H1 (cell line): ENCODE measurements around the gene AADAC. TPM values are rescaled to one million over a fixed set of nuclear protein-coding genes. Genes with fewer than 3 reads are reported as not detected.

ENCODE experiments used
- ATF2 ChIP-seq: IDR thresholded peaks from 2 replicates; pipeline ENCODE4 v1.6.1; 2012; ENCODE audit warnings: low read length, inconsistent platforms
- CBX5 ChIP-seq: fragments of 300-800, 300-1000 bp; sonication (generic); IDR thresholded peaks from 2 replicates; pipeline ENCODE4 v1.7.1; 2016; ENCODE audit warnings: antibody characterized with exemption, low read length, low read depth
- FOSL1 ChIP-seq: IDR thresholded peaks from 2 replicates; pipeline ENCODE4 v1.6.1; 2011; ENCODE audit warnings: mild to moderate bottlenecking, low read depth, low read length, moderate library complexity; ENCODE audit not compliant: insufficient read depth
- GABPA ChIP-seq: IDR thresholded peaks from 2 replicates; pipeline ENCODE4 v1.6.1; 2011; ENCODE audit warnings: mild to moderate bottlenecking, low read length, moderate library complexity, borderline replicate concordance; ENCODE audit not compliant: insufficient read depth
- JUN ChIP-seq: IDR thresholded peaks from 2 replicates; pipeline ENCODE4 v1.6.1; 2011; ENCODE audit warnings: low read depth, mild to moderate bottlenecking, improper control_type of control experiment, low read length
- JUND ChIP-seq: IDR thresholded peaks from 2 replicates; pipeline ENCODE4 v1.6.1; 2011; ENCODE audit warnings: mild to moderate bottlenecking, improper control_type of control experiment, low read length
- NANOG ChIP-seq: IDR thresholded peaks from 2 replicates; pipeline ENCODE4 v1.6.1; 2011; ENCODE audit warnings: low read length, low read depth, mild to moderate bottlenecking, inconsistent platforms; ENCODE audit not compliant: insufficient read depth, poor library complexity, severe bottlenecking
- POLR2AphosphoS5 ChIP-seq: IDR thresholded peaks from 2 replicates; pipeline ENCODE4 v1.6.1; 2011; ENCODE audit warnings: low read depth, low read length
- RBBP5 ChIP-seq: IDR thresholded peaks from 2 replicates; pipeline ENCODE4 v1.7.1; 2012; ENCODE audit warnings: low read depth, mild to moderate bottlenecking, inconsistent platforms, low read length, moderate library complexity, borderline replicate concordance
- SAP30 ChIP-seq: fragments of 300-600 bp; sonication (generic); IDR thresholded peaks from 2 replicates; pipeline ENCODE4 v1.7.1; 2012; ENCODE audit warnings: low read length, moderate library complexity, mild to moderate bottlenecking, inconsistent platforms; ENCODE audit not compliant: insufficient read depth, insufficient replicate concordance
- TCF12 ChIP-seq: IDR thresholded peaks from 2 replicates; pipeline ENCODE4 v1.6.1; 2011; ENCODE audit warnings: low read depth, mild to moderate bottlenecking, low read length
- ZNF274 ChIP-seq: IDR thresholded peaks from 2 replicates; pipeline ENCODE4 v1.7.0; 2012; ENCODE audit warnings: low read length, borderline replicate concordance; ENCODE audit errors: extremely low read depth
- polyA plus RNA-seq, 7 experiments: library from polyadenylated mRNA; depleted of rRNA in 3 of 7; stranded (reverse) in 5 of 7; unstranded in 2 of 7; fragments of >200 nt in 5 of 7; fragments of 200-250 nt in 2 of 7; gene quantifications; 1 replicate in 5 of 7; 2 replicates in 1 of 7; 4 replicates in 1 of 7; pipeline versions ENCODE4 v1.2.1 to v1.2.3, GENCODE V29; 2011 to 2013; ENCODE audit warnings: missing spikeins in 2 of 7, mixed read lengths in 2 of 7
- total RNA-seq: library from RNA; stranded (reverse); fragmentation: NEBNext Ultra II Directional; extraction: Animal tissue kit (Norgen Biotek cat#: 25700); gene quantifications from 2 replicates; pipeline ENCODE4 v1.2.1, GENCODE V29; 2021
- TF ChIP-seq, protein P1 (sequence below), 3 experiments: IDR thresholded peaks; 1 replicate in 2 of 3; 2 replicates in 1 of 3; pipeline versions ENCODE4 v1.5.1 to v1.6.1; 2011; ENCODE audit warnings: low read length in 3 of 3, mild to moderate bottlenecking in 3 of 3, inconsistent platforms in 2 of 3, low read depth in 1 of 3, moderate library complexity in 1 of 3; ENCODE audit not compliant: insufficient read depth in 1 of 3; ENCODE audit errors: control extremely low read depth in 1 of 3
- TF ChIP-seq, protein P2 (sequence below): IDR thresholded peaks from 2 replicates; pipeline ENCODE4 v1.6.1; 2011; ENCODE audit warnings: low read length, improper control_type of control experiment

The AADAC gene
- total and polyA plus RNA-seq, 2 of the 8 experiments (the other 6 are each of a cell fraction or from before 2014, with no cell fraction given): not detected

DNA sequence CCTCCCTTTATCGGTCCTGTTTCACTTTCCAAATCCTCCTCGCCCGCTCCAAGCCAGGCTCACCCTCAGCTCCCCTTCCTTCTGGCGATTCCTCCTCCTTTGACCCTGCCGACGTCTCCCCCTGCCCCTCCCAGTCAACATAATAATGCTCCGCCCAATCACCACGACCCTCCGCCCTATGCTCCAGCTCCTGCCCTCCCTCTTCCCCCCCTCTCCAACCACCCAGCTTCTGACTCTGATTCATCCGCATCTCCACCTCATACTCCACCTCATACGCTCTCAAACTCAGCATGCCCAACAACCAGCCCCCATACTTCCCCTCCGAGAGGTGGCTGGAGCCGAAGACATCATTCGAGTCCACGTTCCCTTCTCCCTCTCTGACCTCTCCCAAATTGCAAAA, 7.1 kb upstream of the AADAC start (continued):
- TF ChIP-seq JUND (no peak), POLR2AphosphoS5 (no peak), GABPA (no peak), FOSL1 (no peak), JUN (no peak), ATF2 (no peak), SAP30 (no peak), CBX5 (no peak), RBBP5 (no peak), NANOG (no peak), TCF12 (no peak), ZNF274 (no peak)
- TF ChIP-seq, protein P1, sequence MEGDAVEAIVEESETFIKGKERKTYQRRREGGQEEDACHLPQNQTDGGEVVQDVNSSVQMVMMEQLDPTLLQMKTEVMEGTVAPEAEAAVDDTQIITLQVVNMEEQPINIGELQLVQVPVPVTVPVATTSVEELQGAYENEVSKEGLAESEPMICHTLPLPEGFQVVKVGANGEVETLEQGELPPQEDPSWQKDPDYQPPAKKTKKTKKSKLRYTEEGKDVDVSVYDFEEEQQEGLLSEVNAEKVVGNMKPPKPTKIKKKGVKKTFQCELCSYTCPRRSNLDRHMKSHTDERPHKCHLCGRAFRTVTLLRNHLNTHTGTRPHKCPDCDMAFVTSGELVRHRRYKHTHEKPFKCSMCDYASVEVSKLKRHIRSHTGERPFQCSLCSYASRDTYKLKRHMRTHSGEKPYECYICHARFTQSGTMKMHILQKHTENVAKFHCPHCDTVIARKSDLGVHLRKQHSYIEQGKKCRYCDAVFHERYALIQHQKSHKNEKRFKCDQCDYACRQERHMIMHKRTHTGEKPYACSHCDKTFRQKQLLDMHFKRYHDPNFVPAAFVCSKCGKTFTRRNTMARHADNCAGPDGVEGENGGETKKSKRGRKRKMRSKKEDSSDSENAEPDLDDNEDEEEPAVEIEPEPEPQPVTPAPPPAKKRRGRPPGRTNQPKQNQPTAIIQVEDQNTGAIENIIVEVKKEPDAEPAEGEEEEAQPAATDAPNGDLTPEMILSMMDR (IDR thresholded peaks at IDR 0.05; ENCODE audit: control extremely low read depth in 1 of 3, insufficient read depth in 1 of 3, low read depth in 1 of 3, low read length in 3 of 3): no peak
- TF ChIP-seq, protein P2, sequence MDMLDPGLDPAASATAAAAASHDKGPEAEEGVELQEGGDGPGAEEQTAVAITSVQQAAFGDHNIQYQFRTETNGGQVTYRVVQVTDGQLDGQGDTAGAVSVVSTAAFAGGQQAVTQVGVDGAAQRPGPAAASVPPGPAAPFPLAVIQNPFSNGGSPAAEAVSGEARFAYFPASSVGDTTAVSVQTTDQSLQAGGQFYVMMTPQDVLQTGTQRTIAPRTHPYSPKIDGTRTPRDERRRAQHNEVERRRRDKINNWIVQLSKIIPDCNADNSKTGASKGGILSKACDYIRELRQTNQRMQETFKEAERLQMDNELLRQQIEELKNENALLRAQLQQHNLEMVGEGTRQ: no peak
